NCI-H2196 treated with DMSO at 0.1 percent for 48 hours (cell line): Measurements from ENCODE around the gene FOXL3.

ENCODE experiments used
- DNase-seq: peaks from one replicate; lab custom pipeline; 2025; ENCODE audit not compliant: unreplicated experiment; lab: John Stamatoyannopoulos, UW

The FOXL3 gene

GRCh38 chr7:265998-266850 lies 23.7 kb upstream of the FOXL3 start:
- no peak for DNase-seq

DNA sequence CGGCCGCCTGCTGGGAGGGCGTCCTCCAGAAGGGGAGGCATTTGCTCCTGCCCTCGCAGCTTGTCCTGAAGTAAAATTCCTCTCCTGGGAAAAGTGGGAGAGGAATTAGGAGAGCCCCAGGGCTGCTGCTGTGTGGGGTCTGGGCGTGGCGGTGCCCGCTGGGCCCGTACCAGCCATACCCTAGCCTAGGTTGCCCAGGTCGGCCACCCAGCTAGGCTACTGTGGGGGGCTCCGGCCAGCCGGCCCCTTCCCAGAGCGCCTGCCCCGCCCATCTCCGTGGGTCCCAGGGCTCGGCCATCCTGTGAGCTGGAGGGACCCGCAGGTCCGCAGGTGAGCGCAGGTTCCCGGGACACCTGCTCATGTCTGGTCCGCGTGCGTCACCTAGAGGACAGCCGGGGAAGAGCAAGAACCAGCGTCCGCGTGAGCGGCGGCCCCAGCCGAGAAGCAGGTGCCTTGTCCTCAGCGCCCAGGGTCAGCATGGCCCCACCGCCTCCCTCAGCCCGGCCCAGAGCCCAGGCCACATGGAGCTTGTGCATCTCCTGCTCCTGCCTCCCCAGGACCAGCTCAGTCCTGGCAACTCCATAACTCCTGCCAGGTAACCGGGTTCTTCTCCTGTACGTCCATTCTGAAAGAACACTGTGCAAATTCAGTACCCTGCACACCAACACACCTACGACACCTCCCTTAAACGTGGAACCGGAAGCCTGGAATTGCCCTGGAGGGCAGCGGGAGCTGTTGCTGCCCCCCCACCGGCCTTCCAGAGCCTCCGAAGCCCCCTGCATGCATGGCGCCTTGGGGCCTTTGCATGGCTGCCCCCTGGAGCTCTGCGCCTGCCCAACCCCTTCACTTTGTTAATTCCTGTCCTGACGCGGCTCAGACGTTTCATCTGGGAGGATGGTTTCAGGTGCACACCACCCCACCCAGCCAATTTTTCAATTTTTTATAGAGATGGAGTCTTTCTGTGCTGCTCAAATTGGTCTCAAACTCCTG lies 22.8 kb upstream of the FOXL3 start:
- no peak for DNase-seq

GRCh38 chr7:268991-269390 lies 21.0 kb upstream of the FOXL3 start:
- no peak for DNase-seq

DNA sequence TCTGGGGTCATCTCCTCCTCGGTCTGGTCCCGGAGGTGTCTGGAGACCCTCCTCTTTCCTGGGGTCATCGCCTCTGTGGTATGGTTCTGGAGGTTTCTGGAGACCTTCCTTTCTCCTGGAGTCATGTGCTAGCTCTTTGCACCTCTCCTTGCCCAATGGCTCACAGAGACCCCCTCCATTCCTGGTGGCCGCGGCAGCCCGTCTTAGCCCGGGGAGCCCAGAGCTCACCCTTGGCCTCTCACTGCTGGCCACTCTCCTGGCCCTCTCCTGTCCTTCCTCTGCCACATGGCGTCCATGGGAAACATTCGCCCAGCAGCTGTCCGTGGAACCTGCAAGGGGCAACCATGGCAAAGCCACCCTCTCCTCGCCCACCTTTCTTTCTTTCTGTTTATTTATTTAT lies 20.2 kb upstream of the FOXL3 start:
- no peak for DNase-seq

DNA sequence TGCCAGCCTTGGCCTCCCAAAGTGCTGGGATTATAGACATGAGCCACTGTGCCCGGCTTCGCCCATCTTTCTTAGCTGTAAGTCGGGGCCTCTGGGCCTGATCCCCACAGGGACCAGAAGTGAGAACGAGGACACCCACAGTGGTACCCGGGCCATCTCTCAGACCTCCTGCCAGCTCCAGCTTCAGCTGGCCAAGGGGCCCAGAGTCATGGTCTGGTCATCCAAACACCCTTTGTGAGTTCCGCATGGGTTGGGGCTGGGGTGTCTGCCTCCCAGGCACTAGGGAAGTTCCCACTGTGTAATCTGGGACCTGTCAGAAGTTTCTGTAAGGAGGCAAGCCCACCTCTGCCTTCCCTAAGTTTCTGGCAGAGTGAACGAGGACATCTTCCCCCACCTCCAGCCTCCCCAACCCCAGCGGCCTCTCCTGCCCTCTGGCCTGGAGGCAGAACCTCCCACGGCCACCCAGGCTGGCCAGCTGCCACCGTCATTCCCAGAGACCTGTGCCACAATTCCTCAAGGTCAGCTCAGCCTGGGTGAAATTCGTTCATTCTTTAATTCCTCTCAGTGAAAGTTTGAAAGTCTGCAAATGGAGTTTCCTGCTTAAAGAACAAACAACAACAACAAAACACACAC lies 19.5 kb upstream of the FOXL3 start:
- DNase-seq, result no peak

GRCh38 chr7:271266-272107 lies 18.5 kb upstream of the FOXL3 start:
- no peak for DNase-seq

- DNase-seq, result no peak
Measured at GRCh38 chr7:272108-272615, 17.8 kb upstream of the FOXL3 start.

DNA sequence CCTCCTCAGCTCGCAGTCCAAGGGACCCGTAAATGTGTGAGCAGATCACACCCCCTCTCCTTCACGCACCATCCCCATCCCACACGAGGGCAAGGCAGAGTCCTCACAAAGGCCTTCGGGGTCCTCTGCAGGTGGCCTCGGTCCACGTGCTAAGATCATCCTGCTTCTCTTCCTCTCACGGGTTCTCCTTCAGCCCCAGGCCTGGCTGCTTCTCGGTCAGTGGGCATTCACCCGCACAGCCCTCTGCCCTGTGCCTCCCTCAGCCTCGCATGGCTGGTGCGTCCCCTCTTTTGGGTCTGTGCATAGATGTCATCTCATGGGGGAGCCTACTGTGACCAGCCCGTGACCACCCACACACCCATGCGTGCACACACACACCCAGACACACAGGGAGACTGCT lies 17.3 kb upstream of the FOXL3 start:
- DNase-seq, result no peak

- no peak for DNase-seq
Measured at GRCh38 chr7:273327-273726, 16.6 kb upstream of the FOXL3 start.

GRCh38 chr7:274266-274665 lies 15.7 kb upstream of the FOXL3 start:
- no peak for DNase-seq

DNA sequence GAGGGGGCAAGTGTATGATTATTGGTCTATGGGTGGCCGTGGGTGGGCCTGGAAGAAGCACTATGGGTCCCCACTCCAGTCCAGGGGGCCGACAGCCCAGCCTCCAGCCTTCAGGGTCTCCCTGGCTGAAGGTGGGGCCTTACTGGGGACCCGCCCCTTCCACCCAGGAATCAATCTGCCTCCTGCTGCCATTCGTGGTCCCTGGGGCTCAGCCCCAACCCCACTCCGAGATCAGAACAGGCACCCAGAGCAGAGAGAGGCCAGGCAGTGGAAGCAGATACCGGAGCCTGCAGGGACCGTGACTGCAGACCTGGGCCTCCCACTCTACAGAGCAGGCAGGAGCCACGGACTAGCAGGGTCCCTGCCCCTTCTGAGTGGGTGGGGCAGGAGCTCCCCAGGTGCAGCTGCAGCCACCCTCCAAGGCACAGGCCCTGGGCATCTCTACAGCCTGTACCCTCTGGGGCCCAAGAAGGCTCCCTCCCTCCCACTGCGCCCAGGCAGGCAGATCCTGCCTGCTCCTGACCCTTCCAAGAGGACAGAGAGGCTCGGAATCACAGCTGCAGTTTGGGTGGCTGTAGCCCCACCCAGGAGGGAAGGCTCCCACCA lies 13.6 kb upstream of the FOXL3 start:
- DNase-seq, result no peak

- no peak for DNase-seq
Measured at GRCh38 chr7:277228-277627, 12.7 kb upstream of the FOXL3 start.

- DNase-seq, result no peak
Measured at GRCh38 chr7:278081-278480, 11.9 kb upstream of the FOXL3 start.

DNA sequence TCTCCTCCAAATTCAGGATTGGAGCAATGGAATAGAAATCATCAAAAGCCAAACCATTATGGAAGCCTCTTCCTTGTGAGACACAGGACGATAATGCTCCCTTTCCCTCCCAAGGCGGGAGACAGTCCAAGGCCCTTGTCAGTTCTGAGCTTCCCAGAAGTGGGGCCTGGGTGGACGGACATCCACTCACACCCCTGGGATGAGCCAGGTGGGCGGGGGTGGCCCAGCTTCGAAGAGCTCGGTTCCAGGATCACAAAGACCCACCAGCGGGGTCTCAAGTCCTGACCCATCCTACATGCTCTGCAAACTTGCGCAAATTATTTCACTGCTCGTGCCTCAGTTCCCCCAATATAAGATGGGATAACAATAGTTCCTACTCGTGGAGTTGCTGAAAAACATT lies 10.1 kb upstream of the FOXL3 start:
- no peak for DNase-seq

DNA sequence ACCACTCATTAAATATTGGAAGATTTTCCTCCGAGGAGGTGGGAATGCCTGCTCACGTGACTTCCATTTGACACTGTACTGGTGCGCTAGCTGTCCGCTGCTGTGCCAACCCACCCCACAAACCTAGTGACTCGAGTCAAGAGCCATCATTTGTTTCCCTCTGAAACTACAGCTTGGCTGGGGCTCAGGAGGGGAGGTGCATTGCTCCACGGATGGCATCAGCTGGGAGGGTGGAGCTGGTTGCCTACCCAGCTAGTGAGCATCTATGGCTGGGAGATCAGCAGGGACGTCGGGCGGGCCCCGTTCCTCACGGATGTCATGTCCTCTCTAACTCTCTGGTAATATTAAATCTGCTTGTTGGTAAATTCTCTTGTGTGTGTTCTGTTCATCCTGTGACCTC lies 9.5 kb upstream of the FOXL3 start:
- no peak for DNase-seq

DNA sequence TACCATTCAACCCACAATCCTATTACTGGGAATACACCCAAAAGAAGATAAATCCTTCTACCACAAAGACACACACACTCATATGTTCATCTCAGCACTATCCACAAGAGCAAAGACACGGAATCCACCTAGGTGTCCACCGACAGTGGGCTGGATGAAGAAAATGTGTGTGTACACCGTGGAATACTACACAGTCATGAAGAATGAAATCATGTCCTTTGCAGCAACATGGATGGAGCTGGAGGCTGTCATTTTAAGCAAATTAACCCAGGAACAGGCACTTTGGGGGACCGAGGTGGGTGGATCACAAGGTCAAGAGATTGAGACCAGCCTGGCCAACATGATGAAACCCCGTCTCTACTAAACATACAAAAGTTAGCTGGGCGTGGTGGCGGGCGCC lies 8.3 kb upstream of the FOXL3 start:
- DNase-seq, result no peak

- no peak for DNase-seq
Measured at GRCh38 chr7:282621-283020, 7.3 kb upstream of the FOXL3 start.

GRCh38 chr7:284762-285722 lies 4.9 kb upstream of the FOXL3 start:
- no peak for DNase-seq

- no peak for DNase-seq
Measured at GRCh38 chr7:285731-286130, 4.2 kb upstream of the FOXL3 start.
